Neuronal stem cell (in vitro differentiated cells): ENCODE data around the gene CASZ1.
A peak's percentile ranks its signal among the peaks of the same experiment; 100 is the strongest.

Experiments
- DNase-seq: peaks from one replicate; pipeline ENCODE4 v3.0.0-alpha.2; 2013; ENCODE audit warnings: low spot score
- H2AFZ ChIP-seq: one replicate; pipeline ENCODE4 v1.6.1; 2013; ENCODE audit warnings: mild to moderate bottlenecking, low read length, inconsistent platforms
- H2AK5ac ChIP-seq: 2 replicates; pipeline ENCODE4 v1.6.1; 2013; ENCODE audit warnings: low read depth, mild to moderate bottlenecking, inconsistent platforms, low read length, moderate library complexity, mixed read lengths
- H2BK120ac ChIP-seq: 2 replicates; pipeline ENCODE4 v1.6.1; 2013; ENCODE audit warnings: low read depth, mild to moderate bottlenecking, inconsistent platforms, low read length, moderate library complexity, mixed read lengths
- H2BK12ac ChIP-seq: one replicate; pipeline ENCODE4 v1.6.1; 2013; ENCODE audit warnings: low read length, inconsistent platforms
- H2BK15ac ChIP-seq: 2 replicates; pipeline ENCODE4 v1.6.1; 2013; ENCODE audit warnings: mild to moderate bottlenecking, low read length, inconsistent platforms, mixed read lengths
- H2BK5ac ChIP-seq: one replicate; pipeline ENCODE4 v1.6.1; 2013; ENCODE audit warnings: inconsistent platforms, mild to moderate bottlenecking, low read length, moderate library complexity
- H3K14ac ChIP-seq: one replicate; pipeline ENCODE4 v1.6.1; 2013; ENCODE audit warnings: low read length, inconsistent platforms
- H3K18ac ChIP-seq: 2 replicates; pipeline ENCODE4 v1.6.1; 2013; ENCODE audit warnings: low read length, inconsistent platforms
- H3K23ac ChIP-seq: 2 replicates; pipeline ENCODE4 v1.6.1; 2013; ENCODE audit warnings: low read depth, mild to moderate bottlenecking, mixed read lengths, low read length, inconsistent platforms; ENCODE audit not compliant: poor library complexity
- H3K27ac ChIP-seq: replicated peaks from 3 replicates; pipeline ENCODE4 v1.5.1; 2013; ENCODE audit warnings: low read length, inconsistent platforms
- H3K27me3 ChIP-seq, 3 experiments: 2 replicates each; pipeline ENCODE4 v1.6.1; 2013; ENCODE audit warnings: low read length in 3 of 3, mild to moderate bottlenecking in 2 of 3, inconsistent platforms in 1 of 3, low read depth in 1 of 3, mixed read lengths in 1 of 3, moderate library complexity in 1 of 3; ENCODE audit not compliant: control insufficient read depth in 3 of 3, insufficient read depth in 3 of 3
- H3K36me3 ChIP-seq, 2 donors: replicated peaks in 1 of 2; 2 replicates each; pipeline ENCODE4 v1.6.1; 2013; ENCODE audit warnings: low read length in 2 of 2; ENCODE audit not compliant: control insufficient read depth in 2 of 2, insufficient read depth in 2 of 2
- H3K4ac ChIP-seq: 2 replicates; pipeline ENCODE4 v1.6.1; 2013; ENCODE audit warnings: inconsistent platforms, mild to moderate bottlenecking, low read length, moderate library complexity
- H3K4me1 ChIP-seq, 2 donors: 1 replicate in 1 of 2; 2 replicates in 1 of 2; pipeline ENCODE4 v1.6.1; 2013; ENCODE audit warnings: low read length in 2 of 2, low read depth in 1 of 2; ENCODE audit not compliant: control insufficient read depth in 2 of 2, insufficient read depth in 1 of 2
- H3K4me2 ChIP-seq: one replicate; pipeline ENCODE4 v1.6.1; 2013; ENCODE audit warnings: mild to moderate bottlenecking, low read length, inconsistent platforms; ENCODE audit not compliant: insufficient read depth, poor library complexity, severe bottlenecking
- H3K4me3 ChIP-seq, 2 donors: 2 replicates each; pipeline ENCODE4 v1.5.1; 2013; ENCODE audit warnings: low read length in 2 of 2, mild to moderate bottlenecking in 2 of 2, inconsistent platforms in 1 of 2, moderate library complexity in 1 of 2
- H3K79me1 ChIP-seq: one replicate; pipeline ENCODE4 v1.6.1; 2013; ENCODE audit warnings: low read depth, mild to moderate bottlenecking, inconsistent platforms, low read length, moderate library complexity
- H3K9ac ChIP-seq: one replicate; pipeline ENCODE4 v1.6.1; 2013; ENCODE audit warnings: mild to moderate bottlenecking, low read depth, low read length, inconsistent platforms; ENCODE audit not compliant: poor library complexity
- H3K9me3 ChIP-seq, 2 donors: replicated peaks in 1 of 2; 2 replicates each; pipeline versions ENCODE3 to v1.6.1; 2013; ENCODE audit warnings: low read length in 2 of 2, mild to moderate bottlenecking in 2 of 2, inconsistent platforms in 1 of 2, low read depth in 1 of 2, mixed read lengths in 1 of 2, moderate library complexity in 1 of 2; ENCODE audit not compliant: control insufficient read depth in 2 of 2, insufficient read depth in 1 of 2
- H4K8ac ChIP-seq: one replicate; pipeline ENCODE4 v1.6.1; 2013; ENCODE audit warnings: low read depth, mild to moderate bottlenecking, inconsistent platforms, low read length, moderate library complexity
- H4K91ac ChIP-seq: one replicate; pipeline ENCODE4 v1.6.1; 2013; ENCODE audit warnings: low read length, low read depth, mild to moderate bottlenecking, inconsistent platforms; ENCODE audit not compliant: poor library complexity
- WGBS, 2 donors: extraction: QIAGEN DNeasy Blood & Tissue Kit; methylation state at CpG; one replicate each; pipeline ENCODE4 v1.1.7; 2013; ENCODE audit warnings: missing lambda C conversion rate in 2 of 2, mixed read lengths in 1 of 2; ENCODE audit not compliant: insufficient read length in 2 of 2, insufficient replicate concordance in 1 of 2; ENCODE audit errors: extremely low coverage in 2 of 2; 5-methylcytosine and 5-hydroxymethylcytosine counted together

CASZ1 gene

GRCh38 chr1:10751561-10752085 lies 44.8 kb downstream of the CASZ1 start:
- Histone ChIP-seq H4K91ac (no peak overlapping the region), H3K9ac (no peak overlapping the region), H3K4me2 (no peak overlapping the region), H2BK5ac (no peak overlapping the region), H2AFZ (no peak overlapping the region), H3K4me3 (peak overlapping the region in 1 of 2 donors; percentile 4), H2BK120ac (no peak overlapping the region), H2AK5ac (peak overlapping the region; percentile 82), H3K18ac (peak overlapping the region; percentile 70), H3K14ac (no peak overlapping the region), H2BK12ac (no peak overlapping the region), H3K4me1 (peaks cover 0 to 13% of the 10 kb centered on the region in 2 donors), H3K27me3 (peaks cover 0 to 30% (median 0%) of the 10 kb centered on the region in 3 experiments), H4K8ac (no peak overlapping the region), H3K79me1 (peaks cover 9% of the 10 kb centered on the region), H3K9me3 (peaks cover 0 to 2% of the 10 kb centered on the region in 2 donors), H3K23ac (no peak overlapping the region), H3K27ac (no peak overlapping the region), H3K36me3 (no peaks in the 10 kb centered on the region), H3K4ac (no peak overlapping the region), H2BK15ac (peak overlapping the region; percentile 30)
- WGBS, 2 donors: no CpG with 5 or more reads among the region's 14 CpGs
- no peak for DNase-seq

GRCh38 chr1:10751160-10751559 lies 45.3 kb downstream of the CASZ1 start:
- Histone ChIP-seq H2AFZ (no peak overlapping the region), H2AK5ac (no peak overlapping the region), H3K36me3 (no peaks in the 10 kb centered on the region), H3K4me1 (peaks cover 0 to 8% of the 10 kb centered on the region in 2 donors), H3K4ac (no peak overlapping the region), H2BK120ac (no peak overlapping the region), H3K27me3 (peaks cover 0 to 34% (median 0%) of the 10 kb centered on the region in 3 experiments), H3K23ac (no peak overlapping the region), H3K14ac (no peak overlapping the region), H3K4me2 (no peak overlapping the region), H4K8ac (no peak overlapping the region), H3K9me3 (peaks cover 0 to 2% of the 10 kb centered on the region in 2 donors), H3K27ac (no peak overlapping the region), H3K18ac (no peak overlapping the region), H3K4me3 (no peak overlapping the region), H4K91ac (no peak overlapping the region), H2BK5ac (no peak overlapping the region), H3K9ac (no peak overlapping the region), H2BK15ac (no peak overlapping the region), H2BK12ac (no peak overlapping the region), H3K79me1 (peaks cover 5% of the 10 kb centered on the region)
- no peak for DNase-seq
- WGBS, 2 donors: no CpG with 5 or more reads among the region's 4 CpGs

GRCh38 chr1:10745886-10746455 lies 50.5 kb downstream of the CASZ1 start:
- no peak overlapping the region for H2BK15ac ChIP-seq
- H3K4me3 ChIP-seq: no peak overlapping the region
- DNase-seq: no peak
- no peak overlapping the region for H4K91ac ChIP-seq
- peak overlapping the region; percentile 58 for H2AK5ac ChIP-seq
- H4K8ac ChIP-seq: no peak overlapping the region
- peaks cover 3% of the 10 kb centered on the region for H3K79me1 ChIP-seq
- no peak overlapping the region for H3K14ac ChIP-seq
- no CpG with 5 or more reads among the region's 18 CpGs for WGBS, 2 donors
- H2AFZ ChIP-seq: no peak overlapping the region
- H2BK12ac ChIP-seq: no peak overlapping the region
- H3K36me3 ChIP-seq: no peaks in the 10 kb centered on the region
- H3K27me3 ChIP-seq: peaks cover 0 to 25% (median 0%) of the 10 kb centered on the region in 3 experiments
- H3K23ac ChIP-seq: peak overlapping the region; percentile 61
- H3K9me3 ChIP-seq: no peaks in the 10 kb centered on the region
- H3K9ac ChIP-seq: no peak overlapping the region
- no peak overlapping the region for H2BK120ac ChIP-seq
- H2BK5ac ChIP-seq: no peak overlapping the region
- H3K4ac ChIP-seq: no peak overlapping the region
- no peak overlapping the region for H3K27ac ChIP-seq
- H3K4me2 ChIP-seq: no peak overlapping the region
- peaks cover 14 to 15% of the 10 kb centered on the region in 2 donors for H3K4me1 ChIP-seq
- peak overlapping the region; percentile 68 for H3K18ac ChIP-seq

- H3K36me3 ChIP-seq: no peaks in the 10 kb centered on the region
- no peak overlapping the region for H3K4me3 ChIP-seq
- no peak overlapping the region for H3K9ac ChIP-seq
- no peak overlapping the region for H4K8ac ChIP-seq
- peak overlapping the region; percentile 1 for H2AK5ac ChIP-seq
- no peak for DNase-seq
- no peak overlapping the region for H3K23ac ChIP-seq
- H2BK15ac ChIP-seq: no peak overlapping the region
- H3K9me3 ChIP-seq: no peaks in the 10 kb centered on the region
- no peak overlapping the region for H3K27ac ChIP-seq
- peaks cover 4% of the 10 kb centered on the region for H3K79me1 ChIP-seq
- H2AFZ ChIP-seq: no peak overlapping the region
- H3K14ac ChIP-seq: no peak overlapping the region
- no peak overlapping the region for H2BK12ac ChIP-seq
- no peak overlapping the region for H2BK120ac ChIP-seq
- peaks cover 0 to 25% (median 0%) of the 10 kb centered on the region in 3 experiments for H3K27me3 ChIP-seq
- H3K18ac ChIP-seq: no peak overlapping the region
- H3K4me2 ChIP-seq: no peak overlapping the region
- no CpG with 5 or more reads among the region's 6 CpGs for WGBS, 2 donors
- H2BK5ac ChIP-seq: no peak overlapping the region
- H3K4ac ChIP-seq: no peak overlapping the region
- H4K91ac ChIP-seq: no peak overlapping the region
- H3K4me1 ChIP-seq: peaks cover 14 to 15% of the 10 kb centered on the region in 2 donors
These were observed 51.1 kb downstream of the CASZ1 start for GRCh38 chr1:10745383-10745782.
